A549 (cell line): Measurements from ENCODE around the gene LIMA1.

Source experiments
- CTCF ChIP-seq: fragments of >200 bp; sonication (Bioruptor Twin); formaldehyde crosslinking; IDR thresholded peaks from 3 replicates; pipeline ENCODE4 v1.5.1; 2016
- ELK1 ChIP-seq: fragments of 150-350 bp; IDR thresholded peaks from 2 replicates; pipeline ENCODE4 v1.6.1; 2014; ENCODE audit warnings: low read depth, mild to moderate bottlenecking, low read length
- JUN ChIP-seq, 2 experiments: fragments of >200 bp; sonication (Bioruptor Twin); formaldehyde crosslinking; IDR thresholded peaks; 2 replicates in 1 of 2; 3 replicates in 1 of 2; pipeline ENCODE4 v1.6.1; 2016 to 2017
- JUNB ChIP-seq: fragments of >200 bp; sonication (Bioruptor Twin); formaldehyde crosslinking; IDR thresholded peaks from 2 replicates; pipeline ENCODE4 v1.6.1; 2016
- KDM1A ChIP-seq: fragments of 200-600 bp; sonication (generic); IDR thresholded peaks from 2 replicates; pipeline ENCODE4 v1.6.1; 2016; ENCODE audit warnings: low read depth, mild to moderate bottlenecking
- KDM5A ChIP-seq: fragments of 200-600 bp; sonication (generic); IDR thresholded peaks from 2 replicates; pipeline ENCODE4 v1.6.1; 2016; ENCODE audit warnings: antibody characterized with exemption, mild to moderate bottlenecking
- POLR2A ChIP-seq: IDR thresholded peaks from 2 replicates; pipeline ENCODE4 v1.6.1; 2012; ENCODE audit warnings: mild to moderate bottlenecking, low read length
- RARB ChIP-seq: fragments of 250-450 bp; sonication (Bioruptor Pico); IDR thresholded peaks from 2 replicates; pipeline ENCODE4 v1.8.0; 2021; ENCODE audit warnings: mild to moderate bottlenecking, moderate library complexity
- RFX5 ChIP-seq: fragments of 450-650 bp; IDR thresholded peaks from 2 replicates; pipeline ENCODE4 v1.7.1; 2014; ENCODE audit warnings: antibody characterized with exemption, mild to moderate bottlenecking, moderate library complexity

- TF ChIP-seq KDM5A (no peak), RFX5 (no peak), KDM1A (no peak), JUN (IDR thresholded peaks at IDR 0.05) (no peak), JUNB (no peak), CTCF (no peak), ELK1 (no peak), RARB (CRISPR knock-in tag) (no peak), POLR2A (no peak)
These were observed 51.1 kb downstream of the LIMA1 start for GRCh38 chr12:50232206-50232605.
